Uterus (tissue), 4 donors: ENCODE results near the gene AK9. TPM values are rescaled to one million over a fixed set of nuclear protein-coding genes. Genes with fewer than 3 reads are reported as not detected.

Experiments used
- DNase-seq, 2 donors: peaks; one replicate each; pipeline ENCODE4 v3.0.0-alpha.2; 2019 to 2020
- H3K27ac ChIP-seq, 2 donors: fragments of 200-600 bp; sonication (generic); 1 replicate in 1 of 2; 2 replicates in 1 of 2; pipeline ENCODE4 v1.5.1; 2016 to 2018
- H3K27me3 ChIP-seq, 2 donors: fragments of 200-600 bp; sonication (generic); one replicate each; pipeline ENCODE4 v1.5.1; 2018 to 2019; ENCODE audit warnings: control low read depth in 1 of 2
- H3K36me3 ChIP-seq, 2 donors: fragments of 200-600 bp; sonication (generic); one replicate each; pipeline ENCODE4 v1.5.1; 2019; ENCODE audit warnings: control low read depth in 1 of 2
- H3K4me1 ChIP-seq, 2 donors: fragments of 200-600 bp; sonication (generic); one replicate each; pipeline ENCODE4 v1.5.1; 2018 to 2019; ENCODE audit warnings: control low read depth in 1 of 2
- H3K4me3 ChIP-seq, 2 donors: fragments of 200-600 bp; sonication (generic); 1 replicate in 1 of 2; 2 replicates in 1 of 2; pipeline ENCODE4 v1.5.1; 2018 to 2019; ENCODE audit warnings: mild to moderate bottlenecking in 1 of 2
- H3K9me3 ChIP-seq, 2 donors: fragments of 200-600 bp; sonication (generic); one replicate each; pipeline ENCODE4 v1.5.1; 2019; ENCODE audit warnings: control low read depth in 1 of 2
- POLR2A ChIP-seq, 2 donors: fragments of 450-650 bp; IDR thresholded peaks; one replicate each; pipeline ENCODE4 v1.6.1; 2016; ENCODE audit warnings: antibody characterized with exemption in 2 of 2, mild to moderate bottlenecking in 1 of 2, moderate library complexity in 1 of 2
- intact Hi-C: fragments of 100-400 bp; cut with DNase I; formaldehyde crosslinking; loops from one replicate; pipeline ENCODE4 v1.15.1; 2023; ENCODE audit warnings: low total_unique reads
- total RNA-seq, 4 donors: library from RNA; depleted of rRNA in 3 of 4; stranded (reverse); fragments of >200 nt in 3 of 4; gene quantifications; one replicate each; pipeline versions ENCODE4 v1.1.0 to v1.2.4, GENCODE V29; 2014 to 2023
- TF ChIP-seq, protein P1 (sequence below), 4 experiments: fragments of 200-600 bp in 2 of 4; fragments of 450-650 bp in 2 of 4; sonication (generic) in 2 of 4; IDR thresholded peaks; one replicate each; pipeline ENCODE4 v1.5.1; 2016 to 2019; ENCODE audit warnings: antibody characterized with exemption in 4 of 4, mild to moderate bottlenecking in 2 of 4, moderate library complexity in 1 of 4
- donor health status: DM: yes; HTN: yes; CAD: no.

AK9 gene
- total RNA-seq, 4 donors from 2014 or later: 12.3 to 27.9 (median 13.5) TPM

DNA sequence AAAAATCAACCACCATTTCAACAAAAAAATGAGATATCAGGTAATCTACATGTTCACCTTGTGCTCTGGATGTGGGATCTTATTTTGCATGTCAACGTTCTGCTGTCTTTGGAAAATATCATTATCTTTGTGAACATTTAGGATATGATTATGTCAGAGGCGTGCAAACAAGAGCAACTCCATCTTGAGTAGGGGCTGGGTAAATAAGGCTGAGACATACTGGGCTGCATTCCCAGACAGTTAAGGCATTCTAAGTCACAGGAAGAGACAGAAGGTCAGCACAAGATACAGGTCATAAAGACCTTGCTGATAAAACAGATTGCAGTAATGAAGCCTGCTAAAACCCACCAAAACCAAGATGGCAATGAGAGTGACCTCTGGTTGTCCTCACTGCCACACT, 179.2 kb downstream of the AK9 start:
- no peak for TF ChIP-seq POLR2A (IDR thresholded peaks at IDR 0.05)
- TF ChIP-seq, protein P1, sequence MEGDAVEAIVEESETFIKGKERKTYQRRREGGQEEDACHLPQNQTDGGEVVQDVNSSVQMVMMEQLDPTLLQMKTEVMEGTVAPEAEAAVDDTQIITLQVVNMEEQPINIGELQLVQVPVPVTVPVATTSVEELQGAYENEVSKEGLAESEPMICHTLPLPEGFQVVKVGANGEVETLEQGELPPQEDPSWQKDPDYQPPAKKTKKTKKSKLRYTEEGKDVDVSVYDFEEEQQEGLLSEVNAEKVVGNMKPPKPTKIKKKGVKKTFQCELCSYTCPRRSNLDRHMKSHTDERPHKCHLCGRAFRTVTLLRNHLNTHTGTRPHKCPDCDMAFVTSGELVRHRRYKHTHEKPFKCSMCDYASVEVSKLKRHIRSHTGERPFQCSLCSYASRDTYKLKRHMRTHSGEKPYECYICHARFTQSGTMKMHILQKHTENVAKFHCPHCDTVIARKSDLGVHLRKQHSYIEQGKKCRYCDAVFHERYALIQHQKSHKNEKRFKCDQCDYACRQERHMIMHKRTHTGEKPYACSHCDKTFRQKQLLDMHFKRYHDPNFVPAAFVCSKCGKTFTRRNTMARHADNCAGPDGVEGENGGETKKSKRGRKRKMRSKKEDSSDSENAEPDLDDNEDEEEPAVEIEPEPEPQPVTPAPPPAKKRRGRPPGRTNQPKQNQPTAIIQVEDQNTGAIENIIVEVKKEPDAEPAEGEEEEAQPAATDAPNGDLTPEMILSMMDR (IDR thresholded peaks at IDR 0.05): no peak

DNA sequence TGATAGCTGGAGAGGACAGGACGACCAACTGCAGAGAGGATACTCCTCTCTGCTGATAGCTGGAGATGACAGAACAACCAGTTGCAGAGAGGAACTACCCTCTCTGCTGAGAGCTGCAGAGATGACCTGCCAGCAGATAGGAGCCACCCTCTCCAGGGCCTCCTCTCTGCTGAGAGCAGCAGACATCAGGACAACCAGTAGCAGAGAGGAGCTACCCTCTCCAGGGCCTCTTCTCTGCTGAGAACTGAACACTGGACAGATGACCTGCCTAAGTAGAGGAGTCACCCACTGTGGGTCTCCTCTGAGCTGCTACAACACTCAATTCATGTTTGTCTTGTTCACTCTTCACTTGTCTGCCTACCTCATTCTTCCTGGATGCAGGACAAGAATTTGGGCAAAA, 180.6 kb downstream of the AK9 start:
- no peaks in the 10 kb centered on the region for H3K4me1 ChIP-seq
- TF ChIP-seq, protein P1 (IDR thresholded peaks at IDR 0.05): no peak
- no peak for TF ChIP-seq POLR2A (IDR thresholded peaks at IDR 0.05)
- intact Hi-C loops: no loop called here
- H3K36me3 ChIP-seq: no peaks in the 10 kb centered on the region
- no peak overlapping the region for H3K27ac ChIP-seq
- no peak for DNase-seq
- H3K4me3 ChIP-seq: no peak overlapping the region
- no peaks in the 10 kb centered on the region for H3K27me3 ChIP-seq
- H3K9me3 ChIP-seq: no peaks in the 10 kb centered on the region

More for the DNA sequence above, 179.2 kb downstream of the AK9 start:
- no peak overlapping the region for H3K27ac ChIP-seq
- intact Hi-C loops: no loop called here
- no peaks in the 10 kb centered on the region for H3K27me3 ChIP-seq
- no peaks in the 10 kb centered on the region for H3K4me1 ChIP-seq
- no peak overlapping the region for H3K4me3 ChIP-seq
- no peak for DNase-seq
- no peaks in the 10 kb centered on the region for H3K9me3 ChIP-seq
- no peaks in the 10 kb centered on the region for H3K36me3 ChIP-seq

DNA sequence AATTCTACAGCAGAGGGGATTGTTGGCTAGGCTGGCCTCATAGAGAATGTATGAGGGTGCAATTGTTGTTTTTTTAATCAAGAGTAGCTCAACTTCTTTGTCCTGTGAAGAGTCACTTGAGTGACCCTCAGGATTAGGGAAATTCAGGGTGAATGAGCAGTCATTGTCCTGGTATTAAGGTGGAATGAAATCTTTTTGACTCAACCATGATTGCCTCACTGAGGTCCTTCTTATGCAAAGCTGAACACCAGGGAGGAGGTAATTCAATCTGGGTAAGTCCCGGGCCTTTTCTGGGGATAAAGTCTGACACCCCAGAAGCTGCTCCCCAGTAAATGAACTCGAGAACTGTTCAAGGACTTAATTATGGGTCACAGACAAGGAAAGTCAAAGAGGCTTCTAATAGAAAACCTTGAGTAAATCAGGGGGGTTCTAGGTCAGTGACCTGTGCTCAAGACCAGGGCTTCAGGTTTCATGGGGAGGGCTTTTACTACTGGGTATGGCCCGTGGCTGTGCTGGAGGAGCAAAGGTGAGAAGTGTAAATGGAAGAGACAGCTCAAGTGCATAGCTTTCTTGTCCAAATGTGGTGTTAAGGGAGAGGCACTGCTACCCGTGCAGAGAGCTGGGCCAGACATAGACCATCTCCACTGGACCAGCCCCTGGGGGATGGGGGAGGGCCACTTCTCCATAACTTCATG, 182.7 kb downstream of the AK9 start:
- no peaks in the 10 kb centered on the region for H3K4me1 ChIP-seq
- H3K9me3 ChIP-seq: no peaks in the 10 kb centered on the region
- H3K27ac ChIP-seq: no peak overlapping the region
- no peak for DNase-seq
- no peaks in the 10 kb centered on the region for H3K36me3 ChIP-seq
- intact Hi-C loops: no loop called here
- no peaks in the 10 kb centered on the region for H3K27me3 ChIP-seq
- no peak overlapping the region for H3K4me3 ChIP-seq
- TF ChIP-seq, protein P1 (IDR thresholded peaks at IDR 0.05): no peak
- TF ChIP-seq POLR2A (IDR thresholded peaks at IDR 0.05): no peak

DNA sequence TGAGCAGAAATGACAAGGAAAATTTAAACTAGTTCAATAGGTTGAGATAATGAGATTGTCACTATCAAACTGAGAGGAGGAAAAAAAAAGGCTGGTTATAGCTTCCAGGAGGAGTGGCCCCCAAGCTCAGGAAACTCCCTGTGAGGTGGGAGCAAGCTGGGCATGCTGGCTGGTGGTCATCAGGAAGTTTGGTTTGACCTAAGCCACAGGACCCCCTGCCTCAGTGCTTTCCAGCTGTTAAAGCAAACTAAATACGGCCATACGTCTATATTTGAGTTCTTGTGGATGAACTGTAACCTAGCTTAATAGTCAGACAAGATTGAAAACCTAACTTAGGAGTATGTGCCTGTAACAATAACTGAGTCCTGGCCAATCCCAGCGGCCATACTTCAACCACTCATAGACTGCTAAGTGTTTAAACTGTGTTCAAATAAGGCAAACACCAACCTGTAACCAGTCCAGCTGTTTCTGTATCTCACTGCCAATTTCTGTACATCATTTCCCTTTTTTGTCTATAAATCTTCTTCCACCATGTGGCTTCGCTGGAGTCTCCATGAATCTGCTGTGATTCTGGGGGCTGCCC, 183.4 kb downstream of the AK9 start:
- H3K9me3 ChIP-seq: no peaks in the 10 kb centered on the region
- TF ChIP-seq POLR2A (IDR thresholded peaks at IDR 0.05): no peak
- TF ChIP-seq, protein P1 (IDR thresholded peaks at IDR 0.05): no peak
- DNase-seq: no peak
- no peaks in the 10 kb centered on the region for H3K4me1 ChIP-seq
- intact Hi-C loops: no loop called here
- H3K4me3 ChIP-seq: no peak overlapping the region
- no peaks in the 10 kb centered on the region for H3K27me3 ChIP-seq
- H3K36me3 ChIP-seq: no peaks in the 10 kb centered on the region
- H3K27ac ChIP-seq: no peak overlapping the region

DNA sequence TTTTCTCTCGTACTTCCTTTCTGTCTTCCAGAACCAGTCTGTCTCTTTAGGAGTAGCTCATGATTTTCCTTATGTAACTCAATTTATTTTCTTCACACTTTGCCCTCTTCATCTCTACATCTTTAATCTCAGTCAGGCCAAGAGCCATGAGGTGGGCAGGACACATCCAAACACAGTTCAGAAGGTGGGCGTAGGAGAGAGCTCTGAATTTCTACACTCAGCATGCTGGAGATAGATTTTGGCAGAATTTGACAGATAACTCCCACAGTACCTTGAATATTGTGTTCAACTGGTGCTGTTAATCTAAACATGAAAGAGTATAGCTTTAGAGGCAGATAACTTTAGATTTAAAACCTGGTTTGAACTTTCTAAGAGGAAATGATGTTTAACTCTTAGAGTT, 184.2 kb downstream of the AK9 start:
- Histone ChIP-seq H3K27ac (no peak overlapping the region), H3K4me3 (no peak overlapping the region), H3K4me1 (no peaks in the 10 kb centered on the region), H3K36me3 (no peaks in the 10 kb centered on the region), H3K9me3 (no peaks in the 10 kb centered on the region), H3K27me3 (no peaks in the 10 kb centered on the region)
- TF ChIP-seq, protein P1 (IDR thresholded peaks at IDR 0.05): no peak
- TF ChIP-seq POLR2A (IDR thresholded peaks at IDR 0.05): no peak
- no peak for DNase-seq
- intact Hi-C loops: no loop called here
